Endometrium (tissue), 2 donors: ENCODE data around the gene APRT.
"Not testable (repeated sequence)": the region's sequence is repeated elsewhere in the genome, so short reads cannot be mapped to it uniquely, and the experiment has no call there.

Experiments used
- FAIRE-seq: peaks from 2 replicates; lab custom pipeline; 2012; peaks lifted over from hg19 to GRCh38; lab: Jason Lieb, UNC
- donor health status: control.
- donor health status: control.

The APRT gene

GRCh38 chr16:88841521-88842307 is 30.0 kb upstream of the APRT start:
- no peak for FAIRE-seq

GRCh38 chr16:88840600-88841215 is 29.0 kb upstream of the APRT start:
- no peak for FAIRE-seq

GRCh38 chr16:88839745-88840599 is 28.2 kb upstream of the APRT start:
- FAIRE-seq: no peak

- FAIRE-seq: no peak
Measured at GRCh38 chr16:88839026-88839529, 27.4 kb upstream of the APRT start.

- FAIRE-seq: no peak
Measured at GRCh38 chr16:88838566-88838965, 26.8 kb upstream of the APRT start.

GRCh38 chr16:88837806-88838205 is 26.1 kb upstream of the APRT start:
- FAIRE-seq: no peak

- FAIRE-seq: no peak
Measured at GRCh38 chr16:88836791-88837190, 25.1 kb upstream of the APRT start.

GRCh38 chr16:88835818-88836217 is 24.1 kb upstream of the APRT start:
- FAIRE-seq: no peak

- no peak for FAIRE-seq
Measured at GRCh38 chr16:88835383-88835782, 23.7 kb upstream of the APRT start.

GRCh38 chr16:88834670-88835069 is 22.9 kb upstream of the APRT start:
- no peak for FAIRE-seq

GRCh38 chr16:88833086-88833485 is 21.4 kb upstream of the APRT start:
- FAIRE-seq: no peak

- no peak for FAIRE-seq
Measured at GRCh38 chr16:88831838-88832237, 20.1 kb upstream of the APRT start.

- no peak for FAIRE-seq
Measured at GRCh38 chr16:88830783-88831182, 19.1 kb upstream of the APRT start.

GRCh38 chr16:88830258-88830657 is 18.5 kb upstream of the APRT start:
- FAIRE-seq: no peak

GRCh38 chr16:88828711-88829110 is 17.0 kb upstream of the APRT start:
- FAIRE-seq: no peak

- FAIRE-seq: no peak
Measured at GRCh38 chr16:88827727-88828126, 16.0 kb upstream of the APRT start.

GRCh38 chr16:88826070-88826840 is 14.5 kb upstream of the APRT start:
- no peak for FAIRE-seq

- FAIRE-seq: no peak
Measured at GRCh38 chr16:88825146-88825545, 13.4 kb upstream of the APRT start.

- FAIRE-seq: no peak
Measured at GRCh38 chr16:88824256-88825077, 12.7 kb upstream of the APRT start.

GRCh38 chr16:88823646-88824045 is 11.9 kb upstream of the APRT start:
- not testable (repeated sequence) for FAIRE-seq
